ENCODE data around the gene KRT6A.

DNA sequence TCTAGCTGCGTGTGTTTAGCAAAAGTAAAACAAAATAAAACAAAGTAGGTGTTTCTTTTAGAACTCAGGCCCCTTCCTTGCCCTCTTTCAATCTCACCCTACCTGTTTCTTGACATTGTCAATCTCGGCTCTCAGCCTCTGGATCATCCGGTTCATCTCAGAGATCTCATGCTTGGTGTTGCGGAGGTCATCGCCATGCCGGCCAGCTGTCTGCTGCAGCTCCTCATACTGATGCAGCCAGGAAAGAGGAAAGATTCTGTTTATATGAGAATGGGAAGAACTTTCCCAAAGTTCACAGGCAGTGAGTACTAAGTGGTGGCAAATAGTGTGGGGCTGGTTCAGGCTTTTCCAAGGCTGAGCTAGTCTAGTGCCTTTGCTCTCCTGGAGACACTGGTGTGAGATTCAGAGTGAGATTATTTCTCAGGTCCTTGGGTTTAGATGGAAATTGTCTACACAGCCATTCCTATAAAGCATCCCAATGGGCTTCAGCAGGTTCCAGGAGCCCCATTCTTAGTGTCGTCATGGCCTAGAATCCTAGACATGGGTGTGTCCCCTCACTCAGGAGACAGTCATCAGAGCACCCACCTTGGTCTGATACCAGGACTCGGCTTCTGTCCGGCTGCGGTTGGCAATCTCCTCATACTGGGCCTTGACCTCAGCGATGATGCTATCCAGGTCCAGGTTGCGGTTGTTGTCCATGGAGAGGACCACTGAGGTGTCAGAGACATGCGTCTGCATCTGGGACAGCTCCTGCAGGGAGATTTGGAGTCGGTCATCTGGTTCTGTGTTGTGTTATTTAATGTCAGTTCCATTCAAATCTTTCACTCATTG is 24.2 kb upstream of the KRT6A start:
- no peak for TF ChIP-seq CTCF (conservative IDR thresholded peaks at IDR 0.05; ENCODE audit: low read length)
- no peak for TF ChIP-seq EZH2phosphoT487 (IDR thresholded peaks at IDR 0.05; ENCODE audit: borderline replicate concordance)
